Endothelial cell of umbilical vein (primary cell): ENCODE measurements around the gene LAMP1. TPM values are rescaled to one million over a fixed set of nuclear protein-coding genes. Genes with fewer than 3 reads are reported as not detected.

Experiments
- microRNA-seq: library from miRNA; unstranded; fragments of <30 nt; microRNA quantifications from one replicate; pipeline ENCODE4 v1.2.0, GENCODE V29; 2021; ENCODE audit warnings: borderline number of aligned reads, borderline replicate concordance
- polyA plus RNA-seq, 4 experiments: library from polyadenylated mRNA; depleted of rRNA in 3 of 4; stranded (reverse) in 3 of 4; unstranded in 1 of 4; fragments of >200 nt; gene quantifications; 2 replicates each; pipeline versions ENCODE4 v1.2.1 to v1.2.3, GENCODE V29; 2011 to 2012; ENCODE audit warnings: missing spikeins in 1 of 4
- small RNA-seq: library from RNA; depleted of rRNA; stranded (forward); fragments of <200 nt; gene quantifications from one replicate; pipeline ENCODE3, GENCODE V24; 2012; ENCODE audit warnings: low replicate concordance, low read depth; ENCODE audit not compliant: insufficient read depth, insufficient read length
- total RNA-seq: library from RNA; stranded (reverse); gene quantifications from 2 replicates; pipeline ENCODE4 v1.2.3, GENCODE V29; 2021

LAMP1 gene
- total and polyA plus RNA-seq, 2 donors (not counting 3 experiments of a cell fraction or from before 2014, with no cell fraction given): 262 to 285 TPM

Small RNA genes lying within 50 kb of the gene (microRNA-seq; reads per million reads assigned to microRNA genes)
- not detected for gene MIR8075

Small RNA genes lying within 50 kb of the gene (small RNA-seq; reads per million reads assigned to genes)
- gene MIR8075: not detected

Other genes starting within 250 kb of the LAMP1 start
- gene F7, start 191.4 kb upstream of the LAMP1 start, total RNA-seq: not detected in 2 replicates
- not detected in 2 replicates for gene F7, start 191.4 kb upstream of the LAMP1 start, polyA plus RNA-seq
- gene F10, start 174.4 kb upstream of the LAMP1 start, total RNA-seq: not detected in 2 replicates
- 0.14 and 0.25 TPM in 2 replicates for gene F10, start 174.4 kb upstream of the LAMP1 start, polyA plus RNA-seq
- not detected in 2 replicates for gene PROZ, start 138.6 kb upstream of the LAMP1 start, total RNA-seq
- not detected in 2 replicates for gene PROZ, start 138.6 kb upstream of the LAMP1 start, polyA plus RNA-seq
- gene PCID2, start 88.6 kb upstream of the LAMP1 start, total RNA-seq: 48.5 and 55.6 TPM in 2 replicates
- gene PCID2, start 88.6 kb upstream of the LAMP1 start, polyA plus RNA-seq: 43.2 and 52.1 TPM in 2 replicates
- 73.8 and 80.0 TPM in 2 replicates for gene CUL4A, start 87.6 kb upstream of the LAMP1 start, total RNA-seq
- 34.9 and 37.9 TPM in 2 replicates for gene CUL4A, start 87.6 kb upstream of the LAMP1 start, polyA plus RNA-seq
- gene GRTP1, start 66.9 kb downstream of the LAMP1 start, total RNA-seq: not detected in 2 replicates
- gene GRTP1, start 66.9 kb downstream of the LAMP1 start, polyA plus RNA-seq: not detected in 2 replicates
- gene ADPRHL1, start 156.2 kb downstream of the LAMP1 start, total RNA-seq: 0.35 and 0.97 TPM in 2 replicates
- gene ADPRHL1, start 156.2 kb downstream of the LAMP1 start, polyA plus RNA-seq: 0.46 and 0.52 TPM in 2 replicates
- 19.4 and 24.9 TPM in 2 replicates for gene DCUN1D2, start 193.5 kb downstream of the LAMP1 start, total RNA-seq
- gene DCUN1D2, start 193.5 kb downstream of the LAMP1 start, polyA plus RNA-seq: 8.3 and 10.5 TPM in 2 replicates